Middle frontal gyrus (tissue), 1 donor: Measurements from ENCODE around the gene TNP2.

Experiments used
- DNase-seq: peaks from one replicate; pipeline ENCODE4 v3.0.0-alpha.2; 2015; ENCODE audit warnings: low spot score; ENCODE audit errors: extremely low spot score

TNP2 gene

DNA sequence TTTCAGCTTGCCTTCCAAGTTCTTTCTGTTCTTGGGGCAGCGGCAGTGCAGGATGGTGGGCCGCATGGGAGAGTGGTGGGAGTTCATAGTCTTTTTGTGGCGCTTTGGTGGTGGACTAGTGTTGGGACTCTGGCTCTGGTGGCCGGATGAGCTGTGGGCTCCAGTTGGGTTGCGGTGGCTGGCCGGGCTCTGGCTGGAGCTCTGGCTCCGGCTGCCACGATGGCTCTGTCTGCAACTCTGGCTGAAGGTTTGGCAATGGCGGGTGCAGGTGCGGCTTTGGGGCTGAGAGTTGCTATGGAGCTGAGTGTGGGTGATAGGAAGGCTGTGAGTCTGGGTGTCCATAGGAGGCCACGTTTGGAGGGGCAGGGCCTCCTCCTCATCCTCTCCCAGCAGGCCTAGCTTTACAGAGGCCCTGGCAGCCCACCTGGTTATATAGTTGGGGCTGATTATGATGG lies at the start of gene TNP2:
Gene TNP2 (minus strand): TSS at position 405 of the 455 bp plus-strand sequence. CDS start 63 bp downstream, at position 342.
- no peak for DNase-seq

DNA sequence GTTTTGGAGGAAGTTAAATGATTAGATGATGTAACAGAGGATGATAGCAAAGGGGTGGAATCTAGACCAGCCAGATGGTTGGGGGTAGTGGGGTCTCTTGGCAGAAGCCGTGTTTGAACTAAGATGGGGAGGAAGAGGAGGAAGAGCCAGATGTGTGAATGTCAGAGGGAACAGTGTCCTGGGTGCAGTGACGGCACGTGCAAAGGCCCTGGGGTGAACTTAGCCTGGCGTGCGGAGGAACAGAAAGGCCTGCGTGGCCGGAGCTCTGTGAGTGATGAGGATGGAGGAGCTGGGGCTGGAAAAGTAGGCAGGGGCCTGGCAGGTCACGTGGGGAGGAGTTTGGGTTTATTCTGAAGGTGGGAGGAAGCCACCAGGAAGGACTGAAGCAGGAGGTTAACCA lies 49.7 kb upstream of the TNP2 start:
- DNase-seq: no peak

DNA sequence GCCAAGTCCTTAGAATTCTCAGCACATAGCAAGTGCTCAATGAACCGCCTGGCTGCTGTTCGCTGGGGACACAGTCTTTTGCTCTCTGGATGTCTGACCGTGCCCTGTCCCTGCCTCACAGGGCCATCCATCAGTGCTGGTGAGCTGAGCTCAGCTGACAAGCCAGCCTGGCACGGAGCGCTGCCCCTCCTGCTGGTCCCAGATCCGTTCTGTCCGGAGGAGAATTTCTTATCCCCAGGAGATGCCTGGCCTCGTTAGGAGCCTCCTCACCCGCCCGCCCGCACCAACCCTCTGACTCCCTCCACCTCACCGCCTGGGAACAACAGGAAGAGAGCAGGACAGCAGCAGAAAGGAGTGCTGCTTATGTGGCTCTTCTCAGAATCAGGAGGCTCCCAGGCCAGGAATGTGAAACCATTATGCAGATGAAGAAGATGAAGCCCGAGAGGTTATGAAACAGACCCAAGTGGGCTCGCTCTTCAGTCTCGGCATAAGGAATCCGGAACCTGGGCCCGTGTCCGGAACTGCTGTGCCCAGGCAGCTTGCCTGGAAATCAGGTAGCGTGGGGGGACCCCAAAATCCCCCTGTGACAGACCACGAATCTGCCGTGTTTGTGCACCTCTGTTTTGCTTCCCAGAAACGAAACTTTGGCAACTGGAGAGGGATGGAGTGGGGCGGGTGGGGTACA lies 47.3 kb upstream of the TNP2 start:
- DNase-seq: no peak

DNA sequence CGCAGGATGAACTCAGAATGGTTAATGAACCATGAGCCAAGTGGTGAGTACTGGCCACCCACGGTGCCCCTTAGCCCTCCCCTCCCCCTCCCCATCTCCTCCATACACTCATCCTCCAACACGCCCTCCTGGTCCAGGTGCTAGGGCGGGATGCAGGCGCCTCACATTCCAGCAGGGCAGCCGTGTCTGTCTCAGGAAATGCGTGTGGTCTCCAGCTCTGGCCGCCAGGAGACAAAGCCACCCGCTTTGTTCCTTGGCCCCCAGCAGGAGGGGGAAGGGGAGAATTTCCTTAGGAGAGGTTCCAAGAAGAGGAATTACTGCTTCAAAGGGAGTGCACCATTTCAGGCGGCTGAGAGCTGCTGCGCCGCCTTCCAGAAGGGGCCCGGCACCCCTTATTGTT lies 46.4 kb upstream of the TNP2 start:
- DNase-seq: no peak

DNA sequence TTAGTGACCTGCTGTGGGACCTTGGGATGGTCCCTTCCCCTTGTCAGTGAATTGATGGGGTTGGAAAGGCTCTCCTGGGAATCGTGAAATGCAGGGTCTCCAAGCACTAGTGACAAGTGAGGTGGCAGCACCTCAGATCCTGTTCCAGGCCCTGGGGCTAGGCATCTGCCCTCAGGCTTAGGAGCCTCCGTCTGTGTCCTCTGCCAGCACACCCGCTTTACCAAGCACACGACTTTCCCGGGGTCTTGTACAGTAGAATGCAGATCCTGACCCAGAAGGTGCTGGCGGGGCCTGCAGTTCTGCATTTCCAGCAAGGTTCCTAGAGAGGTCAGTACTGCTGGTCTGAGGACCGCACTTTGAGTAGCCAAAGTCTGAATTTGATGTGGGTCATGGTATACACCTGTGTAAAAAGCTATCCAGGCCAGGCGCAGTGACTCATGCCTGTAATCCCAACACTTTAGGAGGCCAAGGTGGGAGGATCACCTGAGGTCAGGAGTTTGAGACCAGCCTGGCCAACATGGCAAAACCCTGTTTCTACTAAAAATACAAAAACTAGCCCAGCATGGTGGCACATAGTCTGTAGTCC lies 45.3 kb upstream of the TNP2 start:
- no peak for DNase-seq

DNA sequence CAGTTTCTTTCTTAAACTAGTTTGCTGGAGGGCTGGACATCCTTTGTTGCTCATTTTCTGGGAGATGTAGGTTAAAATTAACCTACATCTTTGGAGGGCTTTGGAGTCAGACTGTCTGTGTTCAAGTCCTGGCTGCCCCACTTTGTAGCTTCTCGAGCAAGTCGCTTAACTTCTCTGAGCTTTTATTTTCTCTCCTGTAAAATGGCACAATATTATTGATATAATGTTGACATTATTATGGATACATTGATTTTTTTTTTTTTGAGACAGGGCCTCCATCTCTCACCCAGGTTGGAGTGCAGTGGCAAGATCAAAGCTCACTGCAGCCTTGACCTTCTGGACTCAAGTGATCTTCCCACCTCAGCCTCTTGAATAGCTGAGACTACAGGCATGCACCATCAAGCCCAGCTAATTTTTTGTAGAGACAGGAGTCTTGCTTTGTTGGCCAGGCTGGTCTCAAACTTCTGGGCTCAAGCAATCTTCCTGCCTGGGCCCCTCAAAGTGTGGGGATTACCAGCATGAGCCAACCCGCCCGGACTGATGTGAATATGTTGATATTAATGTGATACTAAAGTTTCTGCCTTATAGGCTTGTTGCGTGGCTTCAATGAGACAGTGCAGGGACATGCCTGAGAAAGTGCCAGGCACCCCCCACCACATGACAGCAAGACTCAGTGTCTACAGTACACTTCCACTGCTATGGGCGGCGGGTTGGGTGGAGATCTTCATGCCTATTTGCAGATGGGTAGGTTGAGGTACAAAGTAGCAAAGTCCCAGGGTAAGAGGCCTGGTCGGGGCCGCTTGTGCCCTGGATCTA lies 44.6 kb upstream of the TNP2 start:
- no peak for DNase-seq

DNA sequence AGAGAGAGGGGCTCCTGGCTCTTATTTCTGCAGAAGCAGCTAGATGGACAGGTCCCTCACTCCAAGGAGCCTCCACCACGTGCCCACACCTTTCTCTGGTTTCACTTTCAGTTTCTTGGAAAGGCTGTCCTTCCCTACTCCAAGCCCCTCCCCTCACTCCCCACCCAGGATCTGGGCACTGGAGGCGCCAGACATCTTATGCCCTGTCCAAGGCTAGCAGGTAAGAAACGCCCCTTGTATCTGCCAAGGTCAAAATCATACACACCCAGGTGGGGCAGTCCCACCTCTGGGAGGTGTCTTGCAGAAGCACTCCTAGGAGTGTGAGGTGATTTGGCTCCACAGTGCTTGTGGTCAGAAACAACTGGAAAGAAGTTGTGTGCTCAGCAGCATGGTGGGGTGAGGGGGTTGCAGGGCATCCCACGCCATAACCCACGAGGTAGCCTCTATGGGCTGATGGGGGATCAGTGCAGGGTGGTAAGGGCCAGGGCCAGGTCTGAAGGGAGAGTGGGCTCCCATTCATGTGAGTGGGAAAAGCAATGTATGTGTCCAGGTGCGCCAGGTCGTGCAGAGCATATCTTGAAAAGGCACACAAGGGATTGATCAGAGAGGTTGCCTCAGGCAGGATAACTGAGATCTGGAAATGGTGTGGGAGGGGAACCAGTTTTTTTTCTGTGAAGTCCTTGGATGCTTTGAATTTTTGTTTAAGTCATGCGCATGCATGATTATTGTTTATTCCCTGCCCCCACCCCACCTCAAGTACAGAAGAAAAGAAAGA lies 43.8 kb upstream of the TNP2 start:
- DNase-seq: no peak

DNA sequence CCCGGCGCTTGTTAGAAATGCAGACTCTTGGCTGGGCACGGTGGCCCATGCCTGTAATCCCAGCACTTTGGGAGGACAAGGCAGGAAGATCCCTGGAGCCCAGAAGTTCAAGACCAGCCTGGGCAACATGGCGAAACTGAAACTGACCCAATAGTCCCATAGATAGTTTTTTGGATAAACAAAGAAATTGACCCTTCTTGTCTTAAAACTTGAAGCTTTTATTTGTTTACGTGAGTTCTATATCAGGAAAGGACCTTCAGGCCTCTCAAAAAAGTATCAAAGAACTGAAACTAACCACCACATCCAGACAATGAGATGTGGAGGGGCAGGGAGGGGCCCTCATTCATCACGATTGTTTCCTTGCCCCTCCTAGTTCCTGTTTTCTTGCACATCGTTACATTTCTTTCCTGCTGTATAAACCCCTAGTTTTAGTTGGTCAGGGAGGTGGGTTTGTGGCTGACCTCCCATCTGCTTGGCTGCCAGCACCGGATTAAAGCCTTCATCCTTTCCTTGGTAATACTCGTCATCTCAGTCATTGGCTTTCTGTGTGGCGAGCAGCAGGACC lies 42.0 kb upstream of the TNP2 start:
- DNase-seq: no peak

DNA sequence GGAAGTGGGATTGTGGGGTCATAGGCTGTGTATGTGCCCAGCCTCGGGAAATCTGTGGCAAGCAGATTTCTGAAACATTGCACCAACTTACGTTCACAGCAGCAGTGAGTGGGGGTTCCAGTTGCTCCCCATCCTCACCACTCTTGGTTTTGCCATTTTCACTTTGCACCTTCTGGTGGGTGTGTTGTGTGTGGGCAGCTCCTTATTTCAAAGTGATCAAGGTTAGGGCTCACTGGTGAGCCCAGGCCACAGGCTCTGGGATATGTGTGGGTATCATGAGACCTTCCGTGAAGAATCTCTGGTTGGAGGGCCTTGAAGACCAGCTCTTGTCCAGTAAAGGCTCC lies 41.5 kb upstream of the TNP2 start:
- DNase-seq: no peak

DNA sequence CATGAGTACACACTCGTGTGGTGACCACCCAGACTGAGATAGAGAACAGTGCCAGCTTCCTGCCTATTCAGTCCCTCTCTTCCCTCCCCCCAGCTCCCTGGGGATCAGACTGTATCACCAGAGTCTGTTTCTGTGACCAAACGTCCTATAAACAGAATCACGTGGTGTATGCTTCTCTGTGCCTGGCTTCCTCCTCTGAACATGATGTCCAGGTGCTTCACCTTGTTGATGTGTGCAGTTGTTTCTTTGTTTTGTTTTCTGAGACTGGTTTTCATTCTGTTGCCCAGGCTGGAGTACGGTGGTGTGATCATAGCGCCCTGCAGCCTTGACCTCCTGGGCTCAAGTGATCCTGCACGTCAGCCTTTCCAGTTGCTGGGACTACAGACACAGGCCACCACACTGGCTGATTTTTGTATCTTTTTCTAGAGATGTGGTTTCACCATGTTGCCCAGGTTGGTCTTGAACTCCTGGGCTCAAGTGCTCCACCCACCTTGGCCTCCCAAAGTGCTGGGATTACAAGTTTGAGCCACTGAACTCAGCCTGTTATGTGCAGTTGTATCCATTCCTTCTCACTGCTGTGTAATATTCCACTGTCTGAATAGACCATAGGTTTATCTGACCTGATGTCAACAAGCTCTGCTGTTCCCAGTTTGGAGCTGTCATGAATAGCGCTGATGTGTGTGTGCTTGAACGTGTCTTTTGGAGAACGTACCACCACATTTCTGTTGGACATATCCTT lies 40.9 kb upstream of the TNP2 start:
- no peak for DNase-seq

DNA sequence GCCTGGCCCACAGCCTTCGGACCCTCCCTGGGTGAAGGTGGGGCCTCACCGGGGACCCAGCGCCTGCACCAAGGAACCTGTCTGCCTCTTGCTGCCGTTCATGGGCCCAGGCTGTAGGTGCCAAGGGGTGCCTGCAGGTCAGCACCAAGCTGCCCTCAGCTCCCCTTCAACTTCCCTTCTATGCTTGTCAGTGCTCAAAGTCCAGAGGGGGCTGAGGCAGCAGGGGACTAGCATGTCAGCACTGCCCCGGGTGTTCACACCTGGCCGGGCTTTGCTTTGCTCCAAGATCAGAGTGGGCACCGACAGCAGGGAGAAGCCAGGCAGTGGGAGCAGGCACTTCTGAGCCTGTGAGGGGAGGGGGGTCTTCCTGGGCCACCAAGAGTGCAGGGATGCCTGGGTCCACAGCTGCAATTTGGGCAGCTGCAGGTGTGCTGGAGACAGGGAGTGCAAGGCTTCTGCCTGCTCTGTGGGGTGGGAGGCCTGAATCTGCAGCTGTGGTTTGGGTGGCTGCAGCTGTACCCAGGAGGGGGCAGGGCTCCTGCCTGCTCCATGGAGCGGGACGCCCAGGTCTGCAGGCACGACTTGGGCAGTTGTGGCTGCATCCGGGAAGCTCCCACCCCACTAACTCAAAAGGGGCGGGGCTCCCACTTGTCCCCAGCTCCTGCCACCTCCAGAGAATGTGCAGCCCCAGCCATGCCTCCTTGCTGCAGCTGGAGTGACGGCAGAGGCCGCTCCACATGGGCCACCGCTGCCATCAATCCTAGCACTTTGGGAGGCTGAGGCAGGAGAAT lies 39.6 kb upstream of the TNP2 start:
- DNase-seq: no peak

DNA sequence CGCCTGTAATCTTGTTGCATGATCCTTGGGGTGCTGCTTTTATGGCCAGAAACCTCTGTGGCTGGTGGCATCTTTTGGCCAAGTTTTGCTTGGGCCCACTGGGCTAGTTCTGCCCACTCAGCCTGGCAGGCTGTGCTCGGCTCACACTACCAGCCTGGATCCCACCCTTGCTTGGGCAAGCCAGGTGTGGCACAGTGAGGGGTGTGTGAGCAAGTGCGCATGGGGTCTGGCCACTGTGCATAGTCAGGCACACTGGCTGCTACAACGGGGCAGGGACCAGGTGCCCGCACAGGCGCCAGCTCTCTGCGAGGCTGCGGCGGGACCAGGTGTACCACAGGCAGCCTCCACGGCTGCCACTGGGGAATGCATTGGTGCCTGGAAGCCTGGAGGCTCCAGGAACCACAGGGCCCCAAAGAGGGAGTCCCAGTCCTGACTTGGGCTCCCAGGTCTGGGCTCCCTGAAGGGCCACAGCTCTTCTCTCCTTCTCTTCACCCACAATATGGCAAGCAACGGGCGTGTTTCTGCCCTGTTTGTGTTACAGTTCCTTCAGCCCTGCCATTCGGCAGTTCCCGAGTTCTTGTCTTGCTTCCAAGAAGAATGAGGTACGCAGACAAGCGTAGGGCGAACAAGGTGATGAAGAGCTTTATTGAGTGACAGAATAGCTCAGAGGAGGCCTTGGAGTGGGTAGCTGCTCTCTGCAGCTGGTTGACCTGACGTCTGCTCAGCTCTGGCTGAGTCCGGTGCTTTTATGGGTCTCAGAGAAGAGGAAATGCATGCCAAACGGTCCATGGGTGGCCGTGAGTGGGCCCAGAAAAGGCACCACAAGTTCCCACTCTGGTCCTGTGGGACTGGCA lies 38.7 kb upstream of the TNP2 start:
- DNase-seq: no peak

DNA sequence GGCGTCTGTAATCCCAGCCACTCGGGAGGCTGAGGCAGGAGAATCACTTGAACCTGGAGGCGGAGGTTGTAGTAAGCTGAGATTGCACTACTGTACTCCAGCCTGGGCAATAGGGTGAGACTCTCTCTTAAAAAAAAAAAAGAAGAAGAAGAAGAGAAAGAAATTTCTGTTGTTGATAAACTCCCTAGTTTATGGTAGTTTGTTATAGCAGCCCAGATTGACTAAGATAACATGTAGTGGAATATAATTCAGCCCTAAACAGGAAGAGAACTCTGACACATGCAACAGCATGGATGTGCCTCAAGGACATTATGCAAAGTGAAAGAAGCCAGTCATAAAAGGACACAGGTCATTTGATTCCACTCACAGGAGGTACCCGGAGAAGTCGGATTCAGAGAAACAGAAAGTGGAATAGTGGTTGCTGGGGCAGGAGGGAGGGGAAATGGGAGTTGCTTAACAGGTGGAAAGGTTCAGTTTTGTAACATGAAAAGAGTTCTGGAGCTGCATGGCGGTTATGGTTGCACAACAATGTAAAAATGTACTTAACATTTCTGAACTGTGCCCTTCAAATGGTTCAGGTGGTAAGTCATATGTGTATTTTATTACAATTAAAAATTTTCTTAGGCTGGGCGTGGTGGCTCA lies 38.0 kb upstream of the TNP2 start:
- no peak for DNase-seq

DNA sequence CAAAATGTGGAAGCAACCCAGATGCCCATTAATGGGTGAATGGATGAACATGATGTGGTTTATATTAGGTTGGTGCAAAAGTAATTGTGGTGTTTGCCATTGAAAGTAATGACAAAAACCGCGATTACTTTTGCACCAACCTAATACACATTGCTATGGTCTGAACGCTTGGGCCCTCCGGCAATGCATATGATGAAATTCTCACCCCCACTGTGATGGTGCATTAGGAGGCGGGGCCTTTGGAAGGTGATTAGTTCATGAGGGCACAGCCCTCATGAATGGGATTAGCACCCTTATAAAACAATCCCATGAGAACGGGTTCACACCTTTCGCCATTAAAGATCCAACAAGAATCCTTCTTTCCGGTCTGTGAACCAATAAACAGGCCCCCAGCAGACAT lies 37.3 kb upstream of the TNP2 start:
- no peak for DNase-seq

DNA sequence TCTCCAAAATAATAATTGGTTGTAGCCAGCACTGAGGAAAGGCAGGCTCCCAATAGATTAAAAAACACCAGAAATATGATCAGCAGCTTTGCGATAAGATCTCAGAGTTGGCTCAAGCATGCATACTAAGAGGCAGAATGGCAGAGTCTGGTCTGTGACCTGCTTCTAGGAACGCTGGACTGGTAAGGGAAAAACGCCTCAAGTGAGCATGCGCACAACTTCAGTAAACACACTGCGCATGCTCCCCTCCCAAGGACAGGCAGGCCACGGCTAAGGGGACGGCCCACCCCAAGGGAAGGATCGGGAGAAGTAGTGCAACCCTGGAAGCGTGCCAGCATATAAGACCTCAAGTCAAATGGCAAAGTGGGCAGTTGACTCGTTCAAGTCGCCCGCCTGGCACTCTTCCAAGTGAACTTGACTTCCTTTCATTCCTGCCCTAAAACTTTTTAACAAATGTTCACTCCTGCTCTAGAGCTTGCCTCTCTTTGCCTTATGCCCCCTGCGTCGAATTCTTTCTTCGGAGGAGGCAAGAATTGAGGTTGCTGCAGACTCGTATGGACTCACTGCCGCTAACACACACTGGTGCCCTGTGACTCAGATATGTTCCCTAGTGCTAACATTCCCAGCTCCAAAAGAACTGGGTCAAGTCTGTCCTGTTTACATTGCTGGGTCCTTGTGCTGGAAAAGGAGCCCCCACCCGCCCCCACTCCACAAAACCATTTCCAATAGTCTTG lies 34.4 kb upstream of the TNP2 start:
- no peak for DNase-seq

DNA sequence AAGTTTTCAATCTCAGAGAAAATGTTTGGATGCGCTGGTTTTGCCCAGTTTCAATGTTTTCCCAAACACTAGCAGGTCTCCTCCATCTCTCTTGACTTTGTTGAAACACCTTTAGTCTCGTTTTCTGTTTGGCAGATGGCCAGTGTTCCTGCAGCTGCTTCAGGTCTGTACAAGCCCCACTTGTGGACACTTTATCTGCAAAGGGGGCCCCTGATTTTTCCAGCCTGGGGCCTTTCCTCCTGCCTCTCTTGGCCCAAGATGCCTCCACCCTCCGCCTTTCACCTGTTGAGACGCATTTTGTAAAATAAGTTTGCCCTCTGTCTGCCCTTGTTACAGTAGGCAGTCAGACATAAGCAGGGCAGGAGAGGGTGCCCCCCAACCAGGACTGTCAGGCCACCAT lies 33.9 kb upstream of the TNP2 start:
- no peak for DNase-seq

DNA sequence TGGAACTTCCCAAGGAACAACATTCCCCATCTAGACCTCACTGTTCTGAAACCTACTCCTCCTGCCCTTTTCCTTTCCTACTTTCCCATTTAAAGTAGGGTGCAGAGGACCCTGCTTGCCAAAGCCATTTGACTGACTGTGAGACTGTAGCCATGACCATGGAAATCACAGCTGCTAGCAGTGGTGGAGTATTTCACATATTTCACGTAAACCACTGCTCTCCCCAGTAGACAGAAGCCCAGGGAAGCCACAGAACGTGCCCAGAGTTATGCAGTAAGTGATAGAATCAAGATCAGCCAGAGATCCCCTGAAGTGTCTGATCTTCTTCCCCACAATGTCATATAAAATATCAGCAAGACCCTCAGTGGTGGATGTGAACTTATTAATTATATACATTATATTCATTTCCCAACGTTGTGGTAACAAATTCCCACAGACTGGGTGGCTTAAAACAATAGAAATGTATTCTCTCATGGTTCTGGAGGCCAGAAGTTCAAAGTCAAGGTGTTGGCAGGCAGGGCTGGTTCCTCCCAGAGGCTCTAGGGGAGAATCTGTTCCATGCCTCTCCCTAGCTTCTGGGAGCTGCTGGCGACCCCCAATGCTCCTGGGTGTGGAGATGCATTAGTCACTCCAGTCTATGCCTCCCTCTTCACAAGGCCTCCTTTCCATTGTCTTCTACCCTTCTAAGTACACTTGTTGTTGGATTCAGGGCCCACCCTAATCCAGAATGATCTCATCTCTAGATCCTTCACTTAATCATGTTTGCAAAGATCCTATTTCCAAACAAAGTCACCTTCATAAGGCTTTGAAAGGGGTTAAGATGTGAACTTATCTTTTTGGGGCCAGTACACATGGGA lies 32.7 kb upstream of the TNP2 start:
- DNase-seq: no peak
